OCI-LY7 (cell line): ENCODE results near the gene METAP1D. TPM values are rescaled to one million over a fixed set of nuclear protein-coding genes. Genes with fewer than 3 reads are reported as not detected.

Source experiments
- BruUV-seq: library from RNA; stranded (reverse); fragments of 400-500 nt; replicated peaks from 2 replicates; lab custom pipeline; 2021; lab: Mats Ljungman, UMichigan
- CTCF ChIA-PET: fragments of 300-600 bp; sonication (Branson Sonifier 250); formaldehyde crosslinking; loops from one replicate; lab custom pipeline; 2022; ENCODE audit warnings: antibody characterized with exemption; ENCODE audit not compliant: unreplicated experiment; lab: Charles Lee
- POLR2A ChIA-PET: fragments of 300-600 bp; sonication (Branson Sonifier 250); formaldehyde crosslinking; loops from one replicate; lab custom pipeline; 2022; ENCODE audit warnings: antibody characterized with exemption; lab: Charles Lee
- DNase-seq: peaks from one replicate; pipeline ENCODE4 v3.0.0-alpha.2; 2015; ENCODE audit warnings: low spot score
- H2AFZ ChIP-seq: fragments of 200-600 bp; sonication (generic), shearing (Covaris generic); 2 replicates; pipeline ENCODE4 v1.6.1; 2014; ENCODE audit warnings: mild to moderate bottlenecking, antibody characterized with exemption, low read length, moderate library complexity
- H3K27ac ChIP-seq: fragments of 200-600 bp; sonication (generic); 2 replicates; pipeline ENCODE4 v1.5.1; 2014; ENCODE audit warnings: mixed run types, low read depth, mild to moderate bottlenecking, moderate library complexity, low read length, inconsistent platforms; ENCODE audit not compliant: poor library complexity, severe bottlenecking
- H3K36me3 ChIP-seq: fragments of 200-600 bp; sonication (generic); 2 replicates; pipeline ENCODE4 v1.6.1; 2014; ENCODE audit warnings: mild to moderate bottlenecking, antibody characterized with exemption, low read length, moderate library complexity, mixed read lengths; ENCODE audit not compliant: insufficient read depth
- H3K4me1 ChIP-seq: fragments of 200-600 bp; sonication (generic); 2 replicates; pipeline ENCODE4 v1.5.1; 2014; ENCODE audit warnings: mild to moderate bottlenecking, low read length; ENCODE audit not compliant: insufficient read depth, poor library complexity, severe bottlenecking
- H3K4me2 ChIP-seq: fragments of 200-600 bp; sonication (generic); 2 replicates; pipeline ENCODE4 v1.6.1; 2014; ENCODE audit warnings: mild to moderate bottlenecking, low read length
- H3K4me3 ChIP-seq: fragments of 200-600 bp; sonication (generic); 2 replicates; pipeline ENCODE4 v1.5.1; 2014; ENCODE audit warnings: mild to moderate bottlenecking, low read depth, low read length; ENCODE audit not compliant: poor library complexity, severe bottlenecking
- H3K79me2 ChIP-seq: fragments of 200-600 bp; sonication (generic); 2 replicates; pipeline ENCODE4 v1.6.1; 2016; ENCODE audit warnings: low read depth, mild to moderate bottlenecking, low read length, moderate library complexity, mixed read lengths; ENCODE audit not compliant: insufficient read depth
- H3K9me2 ChIP-seq: fragments of 200-600 bp; sonication (generic); 2 replicates; pipeline ENCODE4 v1.6.1; 2016; ENCODE audit warnings: mild to moderate bottlenecking, low read length, mixed read lengths; ENCODE audit not compliant: insufficient read depth
- H3K9me3 ChIP-seq: fragments of 200-600 bp; sonication (generic); 2 replicates; pipeline ENCODE4 v1.6.1; 2014; ENCODE audit warnings: mild to moderate bottlenecking, mixed run types, low read length, mixed read lengths
- H4K20me1 ChIP-seq: fragments of 200-600 bp; sonication (generic); 2 replicates; pipeline ENCODE4 v1.6.1; 2014; ENCODE audit warnings: mild to moderate bottlenecking, antibody characterized with exemption, low read length, moderate library complexity, mixed read lengths; ENCODE audit not compliant: insufficient read depth
- CTCF ChIP-seq: fragments of 200-600 bp; sonication (generic); conservative IDR thresholded peaks from 2 replicates; pipeline ENCODE4 v1.5.1; 2014; ENCODE audit warnings: mild to moderate bottlenecking, antibody characterized with exemption, low read length, moderate library complexity, mixed read lengths
- EZH2phosphoT487 ChIP-seq: fragments of 200-600 bp; sonication (generic); IDR thresholded peaks from 2 replicates; pipeline ENCODE4 v1.6.1; 2018; ENCODE audit warnings: low read depth, borderline replicate concordance, mild to moderate bottlenecking, mixed run types, antibody characterized with exemption, low read length, moderate library complexity, mixed read lengths
- intact Hi-C: fragments of 100-400 bp; cut with micrococcal nuclease; formaldehyde crosslinking; loops from one replicate; pipeline ENCODE4 v1.10.0; 2022; ENCODE audit not compliant: unreplicated experiment
- total RNA-seq, 2 experiments: library from RNA; depleted of rRNA in 1 of 2; stranded (reverse); fragments of >200 nt in 1 of 2; shearing (Covaris generic) in 1 of 2; gene quantifications; 2 replicates each; pipeline ENCODE4 v1.2.3, GENCODE V29; 2014 to 2022

The METAP1D gene
- total RNA-seq, 2 experiments from 2014 or later: 11.0 to 11.8 TPM

GRCh38 chr2:172114579-172114978 lies 114.8 kb downstream of the METAP1D start:
- Histone ChIP-seq H3K27ac (no peak overlapping the region), H3K9me2 (no peaks in the 10 kb centered on the region), H2AFZ (no peak overlapping the region), H3K79me2 (no peaks in the 10 kb centered on the region), H3K36me3 (no peaks in the 10 kb centered on the region), H3K4me2 (no peak overlapping the region), H3K4me1 (no peaks in the 10 kb centered on the region), H4K20me1 (no peaks in the 10 kb centered on the region), H3K9me3 (no peaks in the 10 kb centered on the region), H3K4me3 (no peak overlapping the region)
- ChIA-PET POLR2A (interaction anchor here (0.5 kb wide), 1 partner anchor 15 kb away, joined by 3 read pairs; no protein-coding TSS in a partner anchor), CTCF (interaction anchor here (1.0 kb wide), 1 partner anchor 13 kb away, joined by 3 read pairs; no protein-coding TSS in a partner anchor)
- intact Hi-C loops: no loop called here
- TF ChIP-seq CTCF (no peak), EZH2phosphoT487 (no peak)
- DNase-seq: no peak
- no TSS peak for BruUV-seq

GRCh38 chr2:172116107-172116506 lies 116.4 kb downstream of the METAP1D start:
- no peak for DNase-seq
- no peak for TF ChIP-seq CTCF
- TF ChIP-seq EZH2phosphoT487: no peak
- Histone ChIP-seq H3K4me2 (no peak overlapping the region), H4K20me1 (no peaks in the 10 kb centered on the region), H3K9me2 (no peaks in the 10 kb centered on the region), H3K79me2 (no peaks in the 10 kb centered on the region), H3K9me3 (no peaks in the 10 kb centered on the region), H3K4me3 (no peak overlapping the region), H3K36me3 (no peaks in the 10 kb centered on the region), H3K4me1 (no peaks in the 10 kb centered on the region), H2AFZ (no peak overlapping the region), H3K27ac (no peak overlapping the region)
- CTCF ChIA-PET: no interaction called here
- intact Hi-C loops: no loop called here
- BruUV-seq: no TSS peak
- POLR2A ChIA-PET: interaction anchor here (0.6 to 1.1 kb wide), 5 partner anchors 11 to 475 kb away, joined by 3 read pairs; no protein-coding TSS in a partner anchor

DNA sequence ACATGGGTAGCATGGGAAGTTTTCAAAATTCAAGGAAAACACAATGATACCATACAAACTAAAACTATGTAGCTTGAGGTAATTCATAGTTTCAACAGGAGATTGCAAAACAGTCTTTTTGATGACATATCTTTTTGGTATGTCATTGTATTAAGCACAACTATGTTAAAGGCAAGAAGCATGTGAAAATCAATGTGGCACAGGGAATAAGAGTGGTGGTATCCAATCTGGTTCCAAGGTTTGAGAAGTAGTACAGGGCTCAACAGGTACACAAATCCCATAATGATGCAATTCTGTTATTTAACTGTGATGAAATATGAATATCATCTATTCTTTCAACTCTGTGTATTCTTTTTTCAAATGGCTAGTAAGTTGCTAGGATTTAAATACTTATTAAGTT lies 119.3 kb downstream of the METAP1D start:
- TF ChIP-seq CTCF: no peak
- TF ChIP-seq EZH2phosphoT487: no peak
- CTCF ChIA-PET: no interaction called here
- intact Hi-C loops: no loop called here
- H3K27ac ChIP-seq: no peak overlapping the region
- no peaks in the 10 kb centered on the region for H3K9me2 ChIP-seq
- H2AFZ ChIP-seq: no peak overlapping the region
- no peaks in the 10 kb centered on the region for H3K9me3 ChIP-seq
- BruUV-seq: no TSS peak
- no peak overlapping the region for H3K4me2 ChIP-seq
- no peaks in the 10 kb centered on the region for H4K20me1 ChIP-seq
- no peak overlapping the region for H3K4me3 ChIP-seq
- H3K36me3 ChIP-seq: no peaks in the 10 kb centered on the region
- H3K4me1 ChIP-seq: no peaks in the 10 kb centered on the region
- DNase-seq: no peak
- no peaks in the 10 kb centered on the region for H3K79me2 ChIP-seq
- POLR2A ChIA-PET: no interaction called here
